Caco-2 (cell line): ENCODE measurements around the gene RIMS1. TPM values are rescaled to one million over a fixed set of nuclear protein-coding genes. Genes with fewer than 3 reads are reported as not detected.

Experiments
- BruUV-seq: library from RNA; stranded (reverse); fragments of 400-500 nt; replicated peaks from 2 replicates; lab custom pipeline; 2021; lab: Mats Ljungman, UMichigan
- CTCF ChIA-PET: fragments of 300-600 bp; sonication (Branson Sonifier 250); formaldehyde crosslinking; loops from one replicate; lab custom pipeline; 2022; ENCODE audit warnings: antibody characterized with exemption; lab: Charles Lee
- POLR2A ChIA-PET: fragments of 300-600 bp; sonication (Branson Sonifier 250); formaldehyde crosslinking; loops from one replicate; lab custom pipeline; 2022; ENCODE audit warnings: antibody characterized with exemption; lab: Charles Lee
- DNase-seq, 2 experiments: peaks; one replicate each; pipeline versions ENCODE4 v3.0.0 to v3.0.0-alpha.2; 2020 to 2022
- H3K27me3 ChIP-seq: replicated peaks from 2 replicates; pipeline ENCODE4 v1.6.0; 2011; ENCODE audit warnings: low read length; ENCODE audit not compliant: control insufficient read depth, insufficient read depth
- H3K36me3 ChIP-seq: 2 replicates; pipeline ENCODE4 v1.5.1; 2011; ENCODE audit warnings: low read length; ENCODE audit not compliant: control insufficient read depth, insufficient read depth
- H3K4me1 ChIP-seq: fragments of 250-450 bp; sonication (Bioruptor Pico); 2 replicates; pipeline ENCODE4 v1.5.1; 2020; ENCODE audit warnings: mild to moderate bottlenecking
- H3K4me3 ChIP-seq: 2 replicates; pipeline ENCODE4 v1.5.1; 2011; ENCODE audit warnings: low read depth, mild to moderate bottlenecking, control low read depth, low read length
- H3K9me3 ChIP-seq: fragments of 250-450 bp; sonication (Bioruptor Pico); 2 replicates; pipeline ENCODE4 v1.5.1; 2020; ENCODE audit warnings: mild to moderate bottlenecking, moderate library complexity
- H3K27ac Mint-ChIP-seq: one replicate; pipeline ENCODE4 v1.8.0; 2022; ENCODE audit warnings: mixed read lengths; ENCODE audit not compliant: unreplicated experiment
- H3K27me3 Mint-ChIP-seq: one replicate; pipeline ENCODE4 v1.8.0; 2022; ENCODE audit warnings: mixed read lengths; ENCODE audit not compliant: insufficient read depth, unreplicated experiment
- H3K36me3 Mint-ChIP-seq: one replicate; pipeline ENCODE4 v1.8.0; 2022; ENCODE audit warnings: mild to moderate bottlenecking, mixed read lengths; ENCODE audit not compliant: insufficient read depth, unreplicated experiment
- H3K4me1 Mint-ChIP-seq: one replicate; pipeline ENCODE4 v1.8.0; 2022; ENCODE audit warnings: low read depth, mixed read lengths; ENCODE audit not compliant: unreplicated experiment
- H3K4me3 Mint-ChIP-seq: one replicate; pipeline ENCODE4 v1.8.0; 2022; ENCODE audit warnings: mild to moderate bottlenecking, moderate library complexity, mixed read lengths; ENCODE audit not compliant: unreplicated experiment
- H3K9me3 Mint-ChIP-seq: one replicate; pipeline ENCODE4 v1.8.0; 2022; ENCODE audit warnings: mixed read lengths; ENCODE audit not compliant: unreplicated experiment
- CTCF ChIP-seq, 2 experiments: fragments of 200-600 bp in 1 of 2; IDR thresholded peaks; 1 replicate in 1 of 2; 2 replicates in 1 of 2; pipeline versions ENCODE4 v1.5.1 to v1.8.0; 2011 to 2022; ENCODE audit warnings: antibody characterized with exemption in 1 of 2, control low read depth in 1 of 2, inconsistent platforms in 1 of 2, low read depth in 1 of 2, low read length in 1 of 2, mild to moderate bottlenecking in 1 of 2, moderate library complexity in 1 of 2; ENCODE audit not compliant: insufficient read depth in 1 of 2, severe bottlenecking in 1 of 2, unreplicated experiment in 1 of 2
- intact Hi-C: fragments of 100-400 bp; cut with micrococcal nuclease; formaldehyde crosslinking; loops from one replicate; pipeline ENCODE4 v1.10.0; 2022; ENCODE audit not compliant: unreplicated experiment
- total RNA-seq: library from RNA; stranded (reverse); gene quantifications from 2 replicates; pipeline ENCODE4 v1.2.3, GENCODE V29; 2022

Gene RIMS1
- total RNA-seq, 1 experiment from 2014 or later: 3.4 TPM

- Mint-ChIP-seq H3K9me3 (no peaks in the 10 kb centered on the region), H3K4me1 (no peaks in the 10 kb centered on the region), H3K36me3 (no peaks in the 10 kb centered on the region), H3K4me3 (no peak overlapping the region), H3K27ac (no peak overlapping the region), H3K27me3 (no peaks in the 10 kb centered on the region)
- no peaks in the 10 kb centered on the region for H3K9me3 ChIP-seq
- no peak for DNase-seq
- no peaks in the 10 kb centered on the region for H3K27me3 ChIP-seq
- intact Hi-C loops: no loop called here
- no peaks in the 10 kb centered on the region for H3K36me3 ChIP-seq
- H3K4me3 ChIP-seq: no peak overlapping the region
- POLR2A ChIA-PET: no interaction called here
- TF ChIP-seq CTCF (IDR thresholded peaks at IDR 0.05; ENCODE audit: insufficient read depth in 1 of 2, low read depth in 1 of 2, low read length in 1 of 2, severe bottlenecking in 1 of 2, unreplicated experiment in 1 of 2): no peak
- H3K4me1 ChIP-seq: 0 out of 2 replicates have a peak, but pooled peaks cover under 1% of the 10 kb centered on the region
- CTCF ChIA-PET: no interaction called here
- no TSS peak for BruUV-seq
These were observed 153.8 kb downstream of the RIMS1 start for GRCh38 chr6:72040111-72040510.

GRCh38 chr6:72042088-72042487, 155.7 kb downstream of the RIMS1 start:
- intact Hi-C loops: loop anchor here (1.0 kb wide), 3 partner anchors 187 to 509 kb away; no protein-coding TSS in a partner anchor
- H3K9me3 ChIP-seq: no peaks in the 10 kb centered on the region
- Mint-ChIP-seq H3K27me3 (no peaks in the 10 kb centered on the region), H3K4me3 (no peak overlapping the region), H3K36me3 (no peaks in the 10 kb centered on the region), H3K4me1 (no peaks in the 10 kb centered on the region), H3K9me3 (no peaks in the 10 kb centered on the region), H3K27ac (no peak overlapping the region)
- no peaks in the 10 kb centered on the region for H3K27me3 ChIP-seq
- BruUV-seq: no TSS peak
- no peak overlapping the region for H3K4me3 ChIP-seq
- peak in 1 of 2 experiments; percentile 18 for DNase-seq
- ChIA-PET POLR2A (no interaction called here), CTCF (interaction anchor here (0.6 to 0.8 kb wide), 2 partner anchors 47 to 300 kb away, joined by 3 read pairs; no protein-coding TSS in a partner anchor)
- TF ChIP-seq CTCF (IDR thresholded peaks at IDR 0.05; ENCODE audit: insufficient read depth in 1 of 2, low read depth in 1 of 2, low read length in 1 of 2, severe bottlenecking in 1 of 2, unreplicated experiment in 1 of 2): peak; percentile 19 to 51
- H3K4me1 ChIP-seq: no peaks in the 10 kb centered on the region
- H3K36me3 ChIP-seq: no peaks in the 10 kb centered on the region

GRCh38 chr6:72048080-72048479, 161.7 kb downstream of the RIMS1 start:
- H3K36me3 Mint-ChIP-seq: no peaks in the 10 kb centered on the region
- Histone ChIP-seq H3K27me3 (no peaks in the 10 kb centered on the region), H3K9me3 (no peaks in the 10 kb centered on the region), H3K4me1 (no peaks in the 10 kb centered on the region), H3K4me3 (no peak overlapping the region), H3K36me3 (no peaks in the 10 kb centered on the region)
- no peaks in the 10 kb centered on the region for H3K4me1 Mint-ChIP-seq
- H3K4me3 Mint-ChIP-seq: no peak overlapping the region
- ChIA-PET POLR2A (no interaction called here), CTCF (no interaction called here)
- intact Hi-C loops: no loop called here
- BruUV-seq: no TSS peak
- no peaks in the 10 kb centered on the region for H3K27me3 Mint-ChIP-seq
- H3K9me3 Mint-ChIP-seq: no peaks in the 10 kb centered on the region
- H3K27ac Mint-ChIP-seq: no peak overlapping the region
- DNase-seq: no peak
- no peak for TF ChIP-seq CTCF (IDR thresholded peaks at IDR 0.05; ENCODE audit: insufficient read depth in 1 of 2, low read depth in 1 of 2, low read length in 1 of 2, severe bottlenecking in 1 of 2, unreplicated experiment in 1 of 2)
